ENCODE results near the gene RAI1.

DNA sequence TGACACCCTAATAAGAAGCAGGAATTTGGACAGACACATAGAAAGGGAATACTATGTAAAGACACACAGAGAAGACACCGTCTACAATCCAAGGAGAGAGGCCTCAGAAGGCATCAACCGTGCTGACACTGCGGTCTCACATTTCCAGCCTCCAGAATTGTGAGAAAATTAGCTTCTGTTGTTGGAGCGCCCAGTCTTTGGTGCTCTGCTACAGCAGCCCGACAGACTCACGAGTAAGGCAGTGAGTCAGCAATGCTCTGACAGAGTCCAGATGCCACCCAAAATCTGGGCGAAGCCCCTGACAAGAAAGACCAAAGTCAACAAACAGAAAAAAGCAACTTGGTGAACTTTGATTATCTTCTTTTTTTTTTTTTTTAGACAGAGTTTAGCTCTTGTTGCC is 32.5 kb upstream of the RAI1 start:
- no peak for TF ChIP-seq POLR2A (IDR thresholded peaks at IDR 0.05)
- TF ChIP-seq, protein P1, sequence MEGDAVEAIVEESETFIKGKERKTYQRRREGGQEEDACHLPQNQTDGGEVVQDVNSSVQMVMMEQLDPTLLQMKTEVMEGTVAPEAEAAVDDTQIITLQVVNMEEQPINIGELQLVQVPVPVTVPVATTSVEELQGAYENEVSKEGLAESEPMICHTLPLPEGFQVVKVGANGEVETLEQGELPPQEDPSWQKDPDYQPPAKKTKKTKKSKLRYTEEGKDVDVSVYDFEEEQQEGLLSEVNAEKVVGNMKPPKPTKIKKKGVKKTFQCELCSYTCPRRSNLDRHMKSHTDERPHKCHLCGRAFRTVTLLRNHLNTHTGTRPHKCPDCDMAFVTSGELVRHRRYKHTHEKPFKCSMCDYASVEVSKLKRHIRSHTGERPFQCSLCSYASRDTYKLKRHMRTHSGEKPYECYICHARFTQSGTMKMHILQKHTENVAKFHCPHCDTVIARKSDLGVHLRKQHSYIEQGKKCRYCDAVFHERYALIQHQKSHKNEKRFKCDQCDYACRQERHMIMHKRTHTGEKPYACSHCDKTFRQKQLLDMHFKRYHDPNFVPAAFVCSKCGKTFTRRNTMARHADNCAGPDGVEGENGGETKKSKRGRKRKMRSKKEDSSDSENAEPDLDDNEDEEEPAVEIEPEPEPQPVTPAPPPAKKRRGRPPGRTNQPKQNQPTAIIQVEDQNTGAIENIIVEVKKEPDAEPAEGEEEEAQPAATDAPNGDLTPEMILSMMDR (IDR thresholded peaks at IDR 0.05), result no peak

All from lower leg skin (tissue), 3 donors.